IMR-90 (cell line): Measurements from ENCODE around the gene CMSS1.

Experiments used
- BHLHE40 ChIP-seq: fragments of 150-350 bp; IDR thresholded peaks from 2 replicates; pipeline ENCODE4 v1.6.1; 2016; ENCODE audit warnings: mild to moderate bottlenecking, low read depth, low read length
- CEBPB ChIP-seq: IDR thresholded peaks from 2 replicates; pipeline ENCODE4 v1.6.1; 2012; ENCODE audit warnings: low read depth, low read length, improper control_type of control experiment
- CHD1 ChIP-seq: IDR thresholded peaks from 2 replicates; pipeline ENCODE4 v1.6.1; 2012; ENCODE audit warnings: low read depth, low read length, improper control_type of control experiment
- CTCF ChIP-seq: conservative IDR thresholded peaks from 2 replicates; pipeline ENCODE4 v1.5.1; 2012; ENCODE audit warnings: mild to moderate bottlenecking, low read depth, low read length, improper control_type of control experiment
- ELK1 ChIP-seq: fragments of 150-350 bp; IDR thresholded peaks from 2 replicates; pipeline ENCODE4 v1.6.1; 2016; ENCODE audit warnings: low read depth, mild to moderate bottlenecking, low read length, moderate library complexity, borderline replicate concordance
- FOS ChIP-seq: fragments of 150-350 bp; IDR thresholded peaks from 2 replicates; pipeline ENCODE4 v1.6.1; 2016; ENCODE audit warnings: low read depth, low read length
- MAFK ChIP-seq: IDR thresholded peaks from 2 replicates; pipeline ENCODE4 v1.6.1; 2012; ENCODE audit warnings: low read depth, low read length, improper control_type of control experiment
- MXI1 ChIP-seq: IDR thresholded peaks from 2 replicates; pipeline ENCODE4 v1.6.1; 2012; ENCODE audit warnings: low read depth, mild to moderate bottlenecking, low read length, moderate library complexity, borderline replicate concordance
- NFE2L2 ChIP-seq: fragments of 150-350 bp; IDR thresholded peaks from 2 replicates; pipeline ENCODE4 v1.6.1; 2016; ENCODE audit warnings: low read depth, mild to moderate bottlenecking, low read length
- POLR2A ChIP-seq: IDR thresholded peaks from 2 replicates; pipeline ENCODE4 v1.6.1; 2012; ENCODE audit warnings: mild to moderate bottlenecking, low read depth, low read length
- RAD21 ChIP-seq: IDR thresholded peaks from 2 replicates; pipeline ENCODE4 v1.6.1; 2012; ENCODE audit warnings: low read length, improper control_type of control experiment
- RFX5 ChIP-seq: IDR thresholded peaks from 2 replicates; pipeline ENCODE4 v1.8.0; 2012; ENCODE audit warnings: low read depth, mild to moderate bottlenecking, low read length, moderate library complexity
- SMC3 ChIP-seq: fragments of 150-350 bp; IDR thresholded peaks from 2 replicates; pipeline ENCODE4 v1.6.1; 2016; ENCODE audit warnings: low read depth, mild to moderate bottlenecking, antibody characterized with exemption, low read length, moderate library complexity

DNA sequence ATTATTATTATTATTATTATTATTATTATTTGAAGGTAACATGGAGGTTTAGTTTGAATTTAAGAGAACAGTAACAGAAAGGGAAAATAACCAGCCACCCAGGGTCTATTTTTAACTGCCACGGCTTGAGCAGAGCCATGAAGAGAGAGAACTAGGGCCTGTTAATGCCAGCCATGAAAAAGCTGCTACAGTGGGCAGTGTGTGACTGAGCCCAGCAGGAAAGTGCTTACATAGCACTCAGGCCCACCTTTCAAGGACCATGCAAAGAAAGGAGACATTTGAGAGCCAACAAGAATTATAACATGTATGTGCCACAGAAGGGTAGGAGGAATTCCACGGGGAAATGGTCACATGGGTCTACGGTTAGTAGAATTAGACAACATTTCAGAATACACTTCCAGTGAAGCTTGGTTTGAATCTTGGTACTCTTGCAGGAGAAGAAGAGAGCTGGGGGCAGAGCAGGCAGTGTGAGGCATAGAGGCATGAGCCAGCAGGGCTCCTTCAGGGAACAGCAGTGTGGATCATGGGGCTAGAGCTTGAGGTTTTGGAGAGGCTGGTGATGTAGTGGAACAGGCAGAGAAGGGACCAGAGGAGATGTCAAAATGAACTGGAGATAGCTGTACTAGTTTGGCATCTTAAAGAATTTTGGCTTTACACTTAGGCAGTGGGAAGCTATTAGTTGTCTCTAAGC lies 140.7 kb downstream of the CMSS1 start:
- TF ChIP-seq CTCF (no peak), POLR2A (no peak), RFX5 (no peak), CEBPB (no peak), SMC3 (no peak), RAD21 (no peak), ELK1 (no peak), CHD1 (no peak), MAFK (no peak), NFE2L2 (no peak), FOS (no peak), MXI1 (no peak), BHLHE40 (no peak)
